A673 (cell line): ENCODE data around the gene FAM83F. TPM values are rescaled to one million over a fixed set of nuclear protein-coding genes. Genes with fewer than 3 reads are reported as not detected.

Experiments used
- BruUV-seq: library from RNA; stranded (reverse); fragments of 400-500 nt; replicated peaks from 2 replicates; lab custom pipeline; 2021; lab: Mats Ljungman, UMichigan
- CTCF ChIA-PET: fragments of 300-600 bp; sonication (Branson Sonifier 250); formaldehyde crosslinking; loops from one replicate; lab custom pipeline; 2022; ENCODE audit warnings: antibody characterized with exemption; lab: Charles Lee
- POLR2A ChIA-PET: fragments of 300-600 bp; sonication (Branson Sonifier 250); formaldehyde crosslinking; loops from one replicate; lab custom pipeline; 2022; ENCODE audit warnings: antibody characterized with exemption; ENCODE audit not compliant: low non-redundant PET; lab: Charles Lee
- DNase-seq: peaks from one replicate; pipeline ENCODE4 v3.0.0-alpha.2; 2015; ENCODE audit warnings: low spot score
- H3K27ac ChIP-seq: fragments of 200-600 bp; sonication (generic); 2 replicates; pipeline ENCODE4 v1.5.1; 2016; ENCODE audit warnings: mixed run types, low read depth, mild to moderate bottlenecking, mixed read lengths, antibody characterized with exemption, low read length; ENCODE audit not compliant: poor library complexity, severe bottlenecking
- H3K27me3 ChIP-seq: fragments of 200-600 bp; sonication (generic); replicated peaks from 2 replicates; pipeline ENCODE4 v1.6.1; 2017; ENCODE audit warnings: mixed run types, low read depth, mild to moderate bottlenecking, mixed read lengths, antibody characterized with exemption, low read length; ENCODE audit not compliant: insufficient read depth, poor library complexity
- H3K36me3 ChIP-seq: fragments of 200-600 bp; sonication (generic); 2 replicates; pipeline ENCODE4 v1.6.1; 2016; ENCODE audit warnings: mixed run types, mild to moderate bottlenecking, mixed read lengths, antibody characterized with exemption, low read length; ENCODE audit not compliant: insufficient read depth, poor library complexity, severe bottlenecking
- H3K4me1 ChIP-seq: fragments of 200-600 bp; sonication (generic); 2 replicates; pipeline ENCODE4 v1.6.1; 2017; ENCODE audit warnings: mixed run types, mild to moderate bottlenecking, mixed read lengths, antibody characterized with exemption, low read length; ENCODE audit not compliant: insufficient read depth, poor library complexity, severe bottlenecking
- H3K4me3 ChIP-seq: fragments of 200-600 bp; sonication (generic); 2 replicates; pipeline ENCODE4 v1.5.1; 2016; ENCODE audit warnings: low read depth, mixed run types, mild to moderate bottlenecking, mixed read lengths, low read length; ENCODE audit not compliant: poor library complexity, severe bottlenecking
- H3K9me3 ChIP-seq: fragments of 200-600 bp; sonication (generic); 2 replicates; pipeline ENCODE4 v1.6.1; 2016; ENCODE audit warnings: mixed run types, low read depth, mild to moderate bottlenecking, mixed read lengths, antibody characterized with exemption, low read length; ENCODE audit not compliant: poor library complexity, severe bottlenecking
- CTCF ChIP-seq: fragments of 300-800, 200-600 bp; sonication (generic); conservative IDR thresholded peaks from 2 replicates; pipeline ENCODE4 v1.5.1; 2017; ENCODE audit warnings: low read depth, mild to moderate bottlenecking, antibody characterized with exemption, low read length, moderate library complexity, mixed read lengths
- EZH2 ChIP-seq: fragments of 200-600 bp; sonication (generic); IDR thresholded peaks from 2 replicates; pipeline ENCODE4 v1.6.1; 2017; ENCODE audit warnings: borderline replicate concordance, low read depth, mild to moderate bottlenecking, mixed read lengths, antibody characterized with exemption, low read length; ENCODE audit not compliant: poor library complexity, severe bottlenecking
- intact Hi-C: fragments of 100-400 bp; cut with micrococcal nuclease; formaldehyde crosslinking; loops from one replicate; pipeline ENCODE4 v1.10.0; 2022; ENCODE audit not compliant: unreplicated experiment
- total RNA-seq: library from RNA; stranded (reverse); gene quantifications from 2 replicates; pipeline ENCODE4 v1.2.3, GENCODE V29; 2021

FAM83F gene
- total RNA-seq, 1 experiment from 2014 or later, result not detected

- intact Hi-C loops, result no loop called here
- TF ChIP-seq CTCF (no peak), EZH2 (no peak)
- POLR2A ChIA-PET, result no interaction called here
- peaks cover 8% of the 10 kb centered on the region for H3K27me3 ChIP-seq
- DNase-seq, result no peak
- peaks cover 5% of the 10 kb centered on the region for H3K4me1 ChIP-seq
- H3K9me3 ChIP-seq, result no peaks in the 10 kb centered on the region
- no TSS peak for BruUV-seq
- H3K4me3 ChIP-seq, result no peak overlapping the region
- no peaks in the 10 kb centered on the region for H3K36me3 ChIP-seq
- CTCF ChIA-PET, result no interaction called here
- no peak overlapping the region for H3K27ac ChIP-seq
Observed at GRCh38 chr22:40081662-40082061, 86.9 kb downstream of the FAM83F start.

- no peak overlapping the region for H3K4me3 ChIP-seq
- intact Hi-C loops, result no loop called here
- BruUV-seq, result no TSS peak
- POLR2A ChIA-PET, result no interaction called here
- peaks cover 5% of the 10 kb centered on the region for H3K4me1 ChIP-seq
- no peaks in the 10 kb centered on the region for H3K36me3 ChIP-seq
- H3K27ac ChIP-seq, result no peak overlapping the region
- CTCF ChIA-PET, result no interaction called here
- no peaks in the 10 kb centered on the region for H3K9me3 ChIP-seq
- H3K27me3 ChIP-seq, result peaks cover 8% of the 10 kb centered on the region
- no peak for TF ChIP-seq EZH2
- TF ChIP-seq CTCF, result no peak
- no peak for DNase-seq
Observed at GRCh38 chr22:40082184-40082583, 87.4 kb downstream of the FAM83F start.

- no TSS peak for BruUV-seq
- peaks cover 5% of the 10 kb centered on the region for H3K4me1 ChIP-seq
- DNase-seq, result no peak
- TF ChIP-seq CTCF (no peak), EZH2 (no peak)
- H3K4me3 ChIP-seq, result no peak overlapping the region
- intact Hi-C loops, result no loop called here
- no peaks in the 10 kb centered on the region for H3K9me3 ChIP-seq
- peaks cover 8% of the 10 kb centered on the region for H3K27me3 ChIP-seq
- H3K27ac ChIP-seq, result no peak overlapping the region
- ChIA-PET CTCF (no interaction called here), POLR2A (no interaction called here)
- H3K36me3 ChIP-seq, result no peaks in the 10 kb centered on the region
Observed at GRCh38 chr22:40083794-40084193, 89.0 kb downstream of the FAM83F start.
